RWPE2 (cell line): ENCODE data around the gene NPR3.

Experiments used
- ATAC-seq: fragments of 200-7000 bp; cut with Tn5 transposase; 3 replicates; pipeline ENCODE4 v1.9.1; 2021; ENCODE audit warnings: low read depth
- DNase-seq: peaks from one replicate; pipeline ENCODE4 v3.0.0-alpha.2; 2020; ENCODE audit warnings: low spot score
- H3K27ac ChIP-seq: fragments of 450-650 bp; 2 replicates; pipeline ENCODE4 v1.5.1; 2017; ENCODE audit warnings: mild to moderate bottlenecking; ENCODE audit not compliant: poor library complexity, severe bottlenecking
- H3K27me3 ChIP-seq: fragments of 250-450 bp; sonication (Bioruptor Pico); 2 replicates; pipeline ENCODE4 v1.5.1; 2021; ENCODE audit warnings: mild to moderate bottlenecking, moderate library complexity; ENCODE audit not compliant: insufficient read depth, poor library complexity, severe bottlenecking
- H3K36me3 ChIP-seq: fragments of 250-450 bp; sonication (Bioruptor Pico); 2 replicates; pipeline ENCODE4 v1.5.1; 2020; ENCODE audit warnings: low read depth, mild to moderate bottlenecking, moderate library complexity
- H3K4me1 ChIP-seq: fragments of 250-450 bp; sonication (Bioruptor Pico); 2 replicates; pipeline ENCODE4 v1.5.1; 2021; ENCODE audit warnings: mild to moderate bottlenecking, moderate library complexity; ENCODE audit not compliant: insufficient read depth, poor library complexity, severe bottlenecking
- H3K4me3 ChIP-seq: fragments of 250-450 bp; sonication (Bioruptor Pico); 2 replicates; pipeline ENCODE4 v1.5.1; 2021; ENCODE audit warnings: mild to moderate bottlenecking, moderate library complexity; ENCODE audit not compliant: severe bottlenecking
- H3K9me3 ChIP-seq: fragments of 250-450 bp; sonication (Bioruptor Pico); 2 replicates; pipeline ENCODE4 v1.5.1; 2021; ENCODE audit warnings: mild to moderate bottlenecking, moderate library complexity; ENCODE audit not compliant: severe bottlenecking
- CTCF ChIP-seq: fragments of 450-650 bp; IDR thresholded peaks from one replicate; pipeline ENCODE4 v1.5.1; 2017; ENCODE audit warnings: mild to moderate bottlenecking, moderate library complexity; ENCODE audit not compliant: poor library complexity, severe bottlenecking

NPR3 gene

GRCh38 chr5:32827981-32828380, 116.9 kb downstream of the NPR3 start:
- TF ChIP-seq CTCF: no peak
- DNase-seq (no peak), ATAC-seq (no peak)

GRCh38 chr5:32828492-32828891, 117.4 kb downstream of the NPR3 start:
- no peak overlapping the region for H3K4me3 ChIP-seq
- no peak overlapping the region for H3K27ac ChIP-seq
- TF ChIP-seq CTCF: no peak
- peaks cover 5% of the 10 kb centered on the region for H3K4me1 ChIP-seq
- H3K9me3 ChIP-seq: no peaks in the 10 kb centered on the region
- no peaks in the 10 kb centered on the region for H3K27me3 ChIP-seq
- H3K36me3 ChIP-seq: no peaks in the 10 kb centered on the region
- ATAC-seq (no peak), DNase-seq (no peak)

More at GRCh38 chr5:32827981-32828380, 116.9 kb downstream of the NPR3 start:
- Histone ChIP-seq H3K27ac (no peak overlapping the region), H3K36me3 (no peaks in the 10 kb centered on the region), H3K9me3 (no peaks in the 10 kb centered on the region), H3K27me3 (no peaks in the 10 kb centered on the region), H3K4me1 (peaks cover 5% of the 10 kb centered on the region), H3K4me3 (no peak overlapping the region)

GRCh38 chr5:32831624-32832023, 120.5 kb downstream of the NPR3 start:
- no peak for DNase-seq
- Histone ChIP-seq H3K36me3 (no peaks in the 10 kb centered on the region), H3K27ac (no peak overlapping the region), H3K9me3 (no peaks in the 10 kb centered on the region), H3K27me3 (no peaks in the 10 kb centered on the region), H3K4me1 (peaks cover 5% of the 10 kb centered on the region), H3K4me3 (no peak overlapping the region)
- TF ChIP-seq CTCF: no peak
- ATAC-seq: no peak

- ATAC-seq (no peak), DNase-seq (no peak)
- Histone ChIP-seq H3K4me3 (no peak overlapping the region), H3K27ac (no peak overlapping the region), H3K36me3 (no peaks in the 10 kb centered on the region), H3K27me3 (no peaks in the 10 kb centered on the region), H3K4me1 (peaks cover 5% of the 10 kb centered on the region), H3K9me3 (no peaks in the 10 kb centered on the region)
- TF ChIP-seq CTCF: no peak
These were observed 122.0 kb downstream of the NPR3 start for GRCh38 chr5:32833127-32833526.

GRCh38 chr5:32833663-32834062, 122.5 kb downstream of the NPR3 start:
- DNase-seq (no peak), ATAC-seq (no peak)
- H3K9me3 ChIP-seq: no peaks in the 10 kb centered on the region
- H3K4me3 ChIP-seq: no peak overlapping the region
- peaks cover under 1% of the 10 kb centered on the region for H3K4me1 ChIP-seq
- no peaks in the 10 kb centered on the region for H3K36me3 ChIP-seq
- TF ChIP-seq CTCF: no peak
- no peak overlapping the region for H3K27ac ChIP-seq
- no peaks in the 10 kb centered on the region for H3K27me3 ChIP-seq
